ENCODE data around the gene SAMD3. TPM values are rescaled to one million over a fixed set of nuclear protein-coding genes. Genes with fewer than 3 reads are reported as not detected.

SAMD3 gene
- total RNA-seq, 1 donor from 2014 or later = 2.4 TPM

DNA sequence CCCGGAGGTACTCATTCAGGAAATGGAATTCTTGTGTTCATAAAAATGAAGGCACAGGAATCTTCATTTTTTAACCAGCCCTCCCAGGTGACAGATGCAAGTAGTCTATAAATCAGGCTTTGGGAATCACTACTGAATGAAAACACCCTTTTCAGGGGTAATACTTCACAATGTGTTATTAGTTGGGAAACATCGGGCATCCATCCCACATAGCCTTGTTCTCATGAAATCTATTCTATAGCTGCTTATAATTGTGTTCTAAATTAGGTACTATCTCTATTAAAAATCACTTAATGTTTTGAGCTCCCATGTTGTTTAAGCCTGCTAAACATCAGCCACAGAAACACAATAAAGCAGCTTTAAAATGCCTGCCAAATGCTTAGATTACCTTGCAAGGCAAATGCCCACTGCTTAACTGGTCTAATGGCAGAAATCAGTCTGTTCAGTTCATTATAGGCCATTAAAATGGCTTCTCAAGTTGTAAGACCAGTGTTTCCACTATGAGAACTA is 109.5 kb downstream of the SAMD3 start:
- peaks cover 35% of the 10 kb centered on the region for H3K36me3 Mint-ChIP-seq
- no peak overlapping the region for H3K4me3 Mint-ChIP-seq
- TF ChIP-seq, protein P1, sequence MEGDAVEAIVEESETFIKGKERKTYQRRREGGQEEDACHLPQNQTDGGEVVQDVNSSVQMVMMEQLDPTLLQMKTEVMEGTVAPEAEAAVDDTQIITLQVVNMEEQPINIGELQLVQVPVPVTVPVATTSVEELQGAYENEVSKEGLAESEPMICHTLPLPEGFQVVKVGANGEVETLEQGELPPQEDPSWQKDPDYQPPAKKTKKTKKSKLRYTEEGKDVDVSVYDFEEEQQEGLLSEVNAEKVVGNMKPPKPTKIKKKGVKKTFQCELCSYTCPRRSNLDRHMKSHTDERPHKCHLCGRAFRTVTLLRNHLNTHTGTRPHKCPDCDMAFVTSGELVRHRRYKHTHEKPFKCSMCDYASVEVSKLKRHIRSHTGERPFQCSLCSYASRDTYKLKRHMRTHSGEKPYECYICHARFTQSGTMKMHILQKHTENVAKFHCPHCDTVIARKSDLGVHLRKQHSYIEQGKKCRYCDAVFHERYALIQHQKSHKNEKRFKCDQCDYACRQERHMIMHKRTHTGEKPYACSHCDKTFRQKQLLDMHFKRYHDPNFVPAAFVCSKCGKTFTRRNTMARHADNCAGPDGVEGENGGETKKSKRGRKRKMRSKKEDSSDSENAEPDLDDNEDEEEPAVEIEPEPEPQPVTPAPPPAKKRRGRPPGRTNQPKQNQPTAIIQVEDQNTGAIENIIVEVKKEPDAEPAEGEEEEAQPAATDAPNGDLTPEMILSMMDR (conservative IDR thresholded peaks at IDR 0.05) = no peak
- peaks cover 8% of the 10 kb centered on the region for H3K9me3 Mint-ChIP-seq
- no peak overlapping the region for H3K27ac Mint-ChIP-seq
- DNase-seq (ENCODE audit: extremely low spot score, unreplicated experiment) = no peak
- H3K4me1 Mint-ChIP-seq (ENCODE audit: unreplicated experiment) = peaks cover 14% of the 10 kb centered on the region
- H3K27me3 Mint-ChIP-seq = no peaks in the 10 kb centered on the region

- peaks cover 44% of the 10 kb centered on the region for H3K36me3 Mint-ChIP-seq
- DNase-seq (ENCODE audit: extremely low spot score, unreplicated experiment) = no peak
- no peaks in the 10 kb centered on the region for H3K27me3 Mint-ChIP-seq
- peaks cover 8% of the 10 kb centered on the region for H3K9me3 Mint-ChIP-seq
- no peak overlapping the region for H3K4me3 Mint-ChIP-seq
- TF ChIP-seq, protein P1 (conservative IDR thresholded peaks at IDR 0.05) = no peak
- peaks cover 6% of the 10 kb centered on the region for H3K4me1 Mint-ChIP-seq (ENCODE audit: unreplicated experiment)
- no peak overlapping the region for H3K27ac Mint-ChIP-seq
These were observed 111.7 kb downstream of the SAMD3 start for GRCh38 chr6:130111031-130111430.

- Mint-ChIP-seq H3K4me1 (ENCODE audit: unreplicated experiment) (peaks cover 6% of the 10 kb centered on the region), H3K36me3 (peaks cover 41% of the 10 kb centered on the region), H3K27me3 (no peaks in the 10 kb centered on the region), H3K27ac (no peak overlapping the region), H3K9me3 (peaks cover 8% of the 10 kb centered on the region), H3K4me3 (no peak overlapping the region)
- TF ChIP-seq, protein P1 (conservative IDR thresholded peaks at IDR 0.05) = no peak
- no peak for DNase-seq (ENCODE audit: extremely low spot score, unreplicated experiment)
These were observed 115.0 kb downstream of the SAMD3 start for GRCh38 chr6:130107710-130108109.

DNA sequence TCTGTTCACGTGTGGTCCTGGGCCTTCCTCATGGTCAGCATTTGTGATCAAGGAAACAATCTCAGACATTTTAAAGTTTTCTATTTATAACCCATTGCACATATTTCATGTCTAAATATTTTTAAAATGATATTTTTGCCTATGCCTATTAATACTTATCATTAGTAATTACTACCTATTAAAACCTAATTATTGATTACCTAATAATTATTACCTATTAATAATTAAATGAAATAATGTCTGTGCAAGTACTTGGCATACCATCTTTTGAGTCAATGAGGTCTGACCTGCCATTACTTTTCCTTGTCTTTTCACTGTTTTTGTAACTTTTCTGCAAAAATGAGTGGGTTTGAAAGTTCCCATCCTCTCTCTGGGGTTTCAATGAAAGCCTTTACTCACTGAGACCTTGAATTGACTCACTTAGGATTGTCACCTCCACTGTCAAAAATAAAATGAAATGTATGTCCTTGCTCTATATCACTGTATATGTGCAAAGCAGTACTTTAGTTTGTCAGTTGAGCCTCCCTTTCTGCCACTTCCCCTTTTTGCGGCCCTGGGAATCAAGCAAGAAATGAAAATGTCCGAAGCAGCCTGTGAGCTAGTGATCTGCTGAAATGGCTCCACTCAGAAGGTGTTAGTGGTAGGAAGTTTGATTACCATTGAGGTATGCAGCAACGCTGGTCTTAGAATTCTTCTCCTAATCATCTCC is 116.6 kb downstream of the SAMD3 start:
- Mint-ChIP-seq H3K4me1 (ENCODE audit: unreplicated experiment) (peaks cover 4% of the 10 kb centered on the region), H3K27me3 (no peaks in the 10 kb centered on the region), H3K4me3 (no peak overlapping the region), H3K36me3 (peaks cover 49% of the 10 kb centered on the region), H3K9me3 (peaks cover 8% of the 10 kb centered on the region), H3K27ac (no peak overlapping the region)
- TF ChIP-seq, protein P1 (conservative IDR thresholded peaks at IDR 0.05) = no peak
- no peak for DNase-seq (ENCODE audit: extremely low spot score, unreplicated experiment)

DNA sequence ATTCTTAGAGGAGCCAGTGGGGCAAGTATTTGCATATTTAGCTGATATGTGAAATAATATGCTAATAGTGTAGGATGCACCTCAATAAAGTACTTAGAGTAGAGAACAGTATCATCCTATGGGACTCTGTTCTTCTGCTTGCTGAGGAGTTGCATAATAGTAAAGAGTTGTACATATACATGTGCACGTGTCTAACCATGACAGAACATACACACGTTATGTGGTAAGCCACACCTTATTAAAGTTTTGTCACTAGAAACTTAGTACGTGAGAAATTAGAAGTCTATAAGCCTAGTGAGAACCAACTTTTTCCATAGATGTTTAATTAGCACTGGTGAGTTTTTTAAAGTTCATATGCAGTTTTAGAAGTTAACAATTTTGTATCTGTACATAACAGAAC is 123.6 kb downstream of the SAMD3 start:
- Mint-ChIP-seq H3K4me3 (no peak overlapping the region), H3K27me3 (no peaks in the 10 kb centered on the region), H3K36me3 (peaks cover 38% of the 10 kb centered on the region), H3K27ac (no peak overlapping the region), H3K4me1 (ENCODE audit: unreplicated experiment) (peaks cover 4% of the 10 kb centered on the region), H3K9me3 (no peaks in the 10 kb centered on the region)
- DNase-seq (ENCODE audit: extremely low spot score, unreplicated experiment) = no peak
- TF ChIP-seq, protein P1 (conservative IDR thresholded peaks at IDR 0.05) = no peak
